HK-2 (cell line): ENCODE data around the gene AK8.

Experiments used
- DNase-seq: peaks from one replicate; pipeline ENCODE4 v3.0.0-alpha.2; 2018; ENCODE audit not compliant: unreplicated experiment

AK8 gene

GRCh38 chr9:132877824-132878694, at the start of gene AK8:
Gene AK8, minus strand, starts transcription at chr9:132878284. Its CDS starts 29 bp downstream, at chr9:132878255.
- DNase-seq, result peak; percentile 65

- DNase-seq, result no peak
Observed at GRCh38 chr9:132927704-132928103, 49.6 kb upstream of the AK8 start.

GRCh38 chr9:132923346-132923902, 45.3 kb upstream of the AK8 start:
- no peak for DNase-seq

GRCh38 chr9:132919614-132920268, 41.7 kb upstream of the AK8 start:
- no peak for DNase-seq

- DNase-seq, result no peak
Observed at GRCh38 chr9:132914924-132915323, 36.8 kb upstream of the AK8 start.

- DNase-seq, result no peak
Observed at GRCh38 chr9:132912131-132912530, 34.0 kb upstream of the AK8 start.

- no peak for DNase-seq
Observed at GRCh38 chr9:132910376-132910775, 32.3 kb upstream of the AK8 start.

GRCh38 chr9:132909311-132909710, 31.2 kb upstream of the AK8 start:
- no peak for DNase-seq

- DNase-seq, result no peak
Observed at GRCh38 chr9:132908635-132909034, 30.6 kb upstream of the AK8 start.

GRCh38 chr9:132905726-132906125, 27.6 kb upstream of the AK8 start:
- no peak for DNase-seq

- no peak for DNase-seq
Observed at GRCh38 chr9:132903574-132904492, 25.7 kb upstream of the AK8 start.

GRCh38 chr9:132901858-132902831, 24.1 kb upstream of the AK8 start:
- peak; percentile 70 for DNase-seq

- no peak for DNase-seq
Observed at GRCh38 chr9:132898051-132898450, 20.0 kb upstream of the AK8 start.

GRCh38 chr9:132896906-132897305, 18.8 kb upstream of the AK8 start:
- DNase-seq, result no peak

GRCh38 chr9:132896264-132896663, 18.2 kb upstream of the AK8 start:
- DNase-seq, result no peak

GRCh38 chr9:132894862-132895835, 17.1 kb upstream of the AK8 start:
- DNase-seq, result no peak

GRCh38 chr9:132894346-132894745, 16.3 kb upstream of the AK8 start:
- no peak for DNase-seq

- DNase-seq, result no peak
Observed at GRCh38 chr9:132892400-132892799, 14.3 kb upstream of the AK8 start.

- no peak for DNase-seq
Observed at GRCh38 chr9:132888151-132888550, 10.1 kb upstream of the AK8 start.
